HepG2 (cell line): ENCODE measurements around the gene MFAP1. TPM values are rescaled to one million over a fixed set of nuclear protein-coding genes. Genes with fewer than 3 reads are reported as not detected.

Experiments used
- CEBPZ ChIP-seq: IDR thresholded peaks from 2 replicates; pipeline ENCODE4 v1.6.1; 2012; ENCODE audit warnings: low read length, improper control_type of control experiment
- DPF2 ChIP-seq: sonication (generic); formaldehyde crosslinking; IDR thresholded peaks from 2 replicates; pipeline ENCODE4 v1.4.0; 2020; ENCODE audit warnings: mild to moderate bottlenecking, low read depth, missing genetic modification reagents, borderline replicate concordance
- EZH2 ChIP-seq: conservative IDR thresholded peaks from 2 replicates; pipeline ENCODE4 v1.6.1; 2012; ENCODE audit warnings: mild to moderate bottlenecking, low read depth, low read length, moderate library complexity
- FOXK1 ChIP-seq: sonication (generic); formaldehyde crosslinking; IDR thresholded peaks from 2 replicates; pipeline ENCODE4 v1.4.0; 2020; ENCODE audit warnings: low read depth, missing genetic modification reagents, borderline replicate concordance
- MAZ ChIP-seq, 2 experiments: sonication (generic) in 1 of 2; formaldehyde crosslinking in 1 of 2; IDR thresholded peaks; 2 replicates each; pipeline versions ENCODE4 v1.5.0 to v1.6.1; 2012 to 2020; ENCODE audit warnings: low read depth in 2 of 2, mild to moderate bottlenecking in 2 of 2, borderline replicate concordance in 1 of 2, improper control_type of control experiment in 1 of 2, low read length in 1 of 2, missing genetic modification reagents in 1 of 2, moderate library complexity in 1 of 2
- NR2C2 ChIP-seq: sonication (generic); formaldehyde crosslinking; IDR thresholded peaks from 2 replicates; pipeline ENCODE4 v1.4.0; 2020; ENCODE audit warnings: missing genetic modification reagents, mild to moderate bottlenecking, moderate library complexity, borderline replicate concordance
- PHF5A ChIP-seq: IDR thresholded peaks from one replicate; pipeline ENCODE4 v1.6.1; 2018; ENCODE audit warnings: low read depth, missing genetic modification reagents; ENCODE audit not compliant: unreplicated experiment
- SALL2 ChIP-seq: sonication (generic); formaldehyde crosslinking; IDR thresholded peaks from 2 replicates; pipeline ENCODE4 v1.8.1; 2023; ENCODE audit warnings: mild to moderate bottlenecking, missing genetic modification reagents, inconsistent platforms
- SIN3B ChIP-seq: fragments of 150-350 bp; IDR thresholded peaks from 2 replicates; pipeline ENCODE4 v1.6.1; 2014; ENCODE audit warnings: low read length
- SYNCRIP ChIP-seq: fragments of 200-400 bp; formaldehyde crosslinking; IDR thresholded peaks from 2 replicates; pipeline ENCODE4 v1.6.1; 2018; ENCODE audit warnings: mild to moderate bottlenecking, low read depth, low read length; ENCODE audit not compliant: insufficient read depth
- ZBTB1 ChIP-seq: sonication (generic); formaldehyde crosslinking; IDR thresholded peaks from 2 replicates; pipeline ENCODE4 v1.4.0; 2020; ENCODE audit warnings: missing genetic modification reagents, borderline replicate concordance
- ZBTB26 ChIP-seq: IDR thresholded peaks from 2 replicates; pipeline ENCODE4 v1.6.1; 2016; ENCODE audit warnings: missing compliant biosample characterization, missing genetic modification reagents, borderline replicate concordance
- ZFYVE20 ChIP-seq: sonication (generic); formaldehyde crosslinking; IDR thresholded peaks from 2 replicates; pipeline ENCODE4 v1.8.0; 2023; ENCODE audit warnings: low read depth, mild to moderate bottlenecking, moderate library complexity, missing genetic modification reagents, borderline replicate concordance
- ZNF280D ChIP-seq: sonication (generic); formaldehyde crosslinking; IDR thresholded peaks from 2 replicates; pipeline ENCODE4 v1.5.1; 2020; ENCODE audit warnings: mild to moderate bottlenecking, missing genetic modification reagents
- ZNF446 ChIP-seq: sonication (generic); formaldehyde crosslinking; IDR thresholded peaks from 2 replicates; pipeline ENCODE4 v1.5.0; 2020; ENCODE audit warnings: mild to moderate bottlenecking, missing genetic modification reagents
- polyA plus RNA-seq, 8 experiments: library from polyadenylated mRNA; depleted of rRNA in 3 of 8; stranded (reverse) in 7 of 8; unstranded in 1 of 8; fragments of >200 nt; fragmentation: Illumina TruSeq in 4 of 8; extraction: Trizol in 4 of 8; gene quantifications; 2 replicates each; pipeline versions ENCODE4 v1.2.1 to v1.2.3, GENCODE V29; 2011 to 2016; ENCODE audit warnings: low read depth in 4 of 8, missing spikeins in 1 of 8, mixed read lengths in 1 of 8; ENCODE audit not compliant: insufficient read depth in 1 of 8
- total RNA-seq, 5 experiments: library from RNA; depleted of rRNA; stranded (reverse); fragments of >200 nt; fragmentation: Illumina TruSeq; extraction: Trizol; gene quantifications; 2 replicates each; pipeline ENCODE4 v1.2.3, GENCODE V29; 2016; ENCODE audit warnings: low read depth in 1 of 5
- TF ChIP-seq, protein P1 (sequence below): sonication (generic); formaldehyde crosslinking; IDR thresholded peaks from 2 replicates; pipeline ENCODE4 v1.8.0; 2022; ENCODE audit warnings: mild to moderate bottlenecking, missing genetic modification reagents, borderline replicate concordance
- TF ChIP-seq, protein P2 (sequence below): IDR thresholded peaks from 2 replicates; pipeline ENCODE4 v1.6.1; 2016; ENCODE audit warnings: missing biosample characterization, missing genetic modification reagents, low read depth

MFAP1 gene
- total and polyA plus RNA-seq, 2 of the 13 experiments (the other 11 are each of a cell fraction or from before 2014, with no cell fraction given) = 11.8 to 39.5 TPM

GRCh38 chr15:43776718-43777266, 47.7 kb downstream of the MFAP1 start, which contains the start of gene ELL3 (continued):
- TF ChIP-seq ZBTB26 (CRISPR knock-in tag) (no peak), MAZ (IDR thresholded peaks at IDR 0.05; ENCODE audit: borderline replicate concordance, low read depth, low read length) (0 out of 2 replicates have a peak, but pooled peaks have one; percentile 6), MAZ (CRISPR knock-in tag; IDR thresholded peaks at IDR 0.05; ENCODE audit: low read depth) (no peak), ZBTB1 (CRISPR knock-in tag) (no peak), DPF2 (CRISPR knock-in tag) (no peak), ZNF446 (CRISPR knock-in tag) (0 out of 2 replicates have a peak, but pooled peaks have one; percentile 11), NR2C2 (CRISPR knock-in tag) (no peak), EZH2 (no peak), SALL2 (CRISPR knock-in tag) (no peak), ZNF280D (CRISPR knock-in tag) (no peak), ZFYVE20 (CRISPR knock-in tag) (0 out of 2 replicates have a peak, but pooled peaks have one; percentile 2), SIN3B (no peak), SYNCRIP (no peak), CEBPZ (no peak), PHF5A (CRISPR knock-in tag) (no peak), FOXK1 (CRISPR knock-in tag) (no peak)
- TF ChIP-seq, protein P1, sequence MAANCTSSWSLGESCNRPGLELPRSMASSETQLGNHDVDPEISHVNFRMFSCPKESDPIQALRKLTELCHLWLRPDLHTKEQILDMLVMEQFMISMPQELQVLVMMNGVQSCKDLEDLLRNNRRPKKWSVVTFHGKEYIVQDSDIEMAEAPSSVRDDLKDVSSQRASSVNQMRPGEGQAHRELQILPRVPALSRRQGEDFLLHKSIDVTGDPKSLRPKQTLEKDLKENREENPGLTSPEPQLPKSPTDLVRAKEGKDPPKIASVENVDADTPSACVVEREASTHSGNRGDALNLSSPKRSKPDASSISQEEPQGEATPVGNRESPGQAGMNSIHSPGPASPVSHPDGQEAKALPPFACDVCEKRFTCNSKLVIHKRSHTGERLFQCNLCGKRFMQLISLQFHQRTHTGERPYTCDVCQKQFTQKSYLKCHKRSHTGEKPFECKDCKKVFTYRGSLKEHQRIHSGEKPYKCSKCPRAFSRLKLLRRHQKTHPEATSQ = no peak
- TF ChIP-seq, protein P2, sequence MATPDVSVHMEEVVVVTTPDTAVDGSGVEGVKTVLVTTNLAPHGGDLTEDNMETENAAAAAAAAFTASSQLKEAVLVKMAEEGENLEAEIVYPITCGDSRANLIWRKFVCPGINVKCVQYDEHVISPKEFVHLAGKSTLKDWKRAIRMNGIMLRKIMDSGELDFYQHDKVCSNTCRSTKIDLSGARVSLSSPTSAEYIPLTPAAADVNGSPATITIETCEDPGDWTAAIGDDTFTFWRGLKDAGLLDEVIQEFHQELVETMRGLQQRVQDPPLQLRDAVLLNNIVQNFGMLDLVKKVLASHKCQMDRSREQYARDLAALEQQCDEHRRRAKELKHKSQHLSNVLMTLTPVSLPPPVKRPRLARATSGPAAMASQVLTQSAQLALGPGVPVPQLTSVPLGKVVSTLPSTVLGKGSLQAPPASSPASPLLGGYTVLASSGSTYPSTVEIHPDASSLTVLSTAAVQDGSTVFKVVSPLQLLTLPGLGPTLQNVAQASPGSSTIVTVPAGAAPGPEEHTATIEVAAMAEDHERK (CRISPR knock-in tag) = no peak
